ENCODE measurements around the gene TRIM45.
A peak's percentile ranks its signal among the peaks of the same experiment; 100 is the strongest.
"Not testable (repeated sequence)": the region's sequence is repeated elsewhere in the genome, so short reads cannot be mapped to it uniquely, and the experiment has no call there.

The TRIM45 gene

GRCh38 chr1:117121589-117122329, at the start of gene TRIM45:
TSS of gene TRIM45 (minus strand) at chr1:117121749. CDS start at chr1:117121201, 548 bp downstream.
- peak; percentile 91 for DNase-seq (ENCODE audit: low spot score)

GRCh38 chr1:117169871-117170596, 48.5 kb upstream of the TRIM45 start:
- DNase-seq (ENCODE audit: low spot score) = no peak

GRCh38 chr1:117167402-117167801, 45.9 kb upstream of the TRIM45 start:
- DNase-seq (ENCODE audit: low spot score) = no peak

GRCh38 chr1:117166076-117166475, 44.5 kb upstream of the TRIM45 start:
- no peak for DNase-seq (ENCODE audit: low spot score)

DNA sequence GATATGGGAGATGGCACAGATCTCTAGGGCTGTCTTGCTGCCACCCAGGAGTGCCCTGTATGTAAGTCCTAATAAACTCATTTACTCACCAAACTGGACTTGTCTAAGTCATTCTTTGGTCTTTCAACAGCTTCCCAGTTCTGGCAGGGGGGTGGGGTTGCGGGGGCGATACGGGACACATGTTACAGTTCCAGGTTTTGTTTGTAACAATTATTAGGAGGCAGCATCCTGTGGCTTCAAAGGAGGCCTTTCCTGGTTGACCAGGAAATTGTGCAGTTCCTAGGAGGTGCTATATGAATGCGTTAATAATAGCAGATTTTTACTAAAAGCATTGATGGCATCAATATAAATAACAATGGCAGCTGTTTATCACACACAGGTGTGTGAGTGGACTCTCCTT, 42.7 kb upstream of the TRIM45 start:
- no peak for DNase-seq (ENCODE audit: low spot score)

DNA sequence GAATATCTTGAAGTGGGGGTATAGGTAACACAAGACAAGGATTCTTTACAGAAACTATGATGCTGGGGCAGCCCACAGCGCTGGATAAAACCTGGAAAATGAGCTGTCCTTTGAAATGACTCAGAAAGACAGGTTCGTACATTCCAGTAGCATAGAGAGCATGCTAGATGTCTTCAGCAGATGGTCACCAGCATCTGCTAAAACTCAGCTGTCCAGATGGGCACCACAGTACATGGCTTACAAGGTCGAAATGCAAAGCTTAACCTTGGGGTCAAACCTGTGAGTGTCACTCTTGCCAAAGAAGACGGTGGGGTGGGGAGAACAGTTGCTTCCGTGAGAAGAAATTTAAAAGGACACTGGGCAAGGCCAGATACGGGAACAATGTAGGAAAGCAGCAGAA, 41.3 kb upstream of the TRIM45 start:
- no peak for DNase-seq (ENCODE audit: low spot score)

DNA sequence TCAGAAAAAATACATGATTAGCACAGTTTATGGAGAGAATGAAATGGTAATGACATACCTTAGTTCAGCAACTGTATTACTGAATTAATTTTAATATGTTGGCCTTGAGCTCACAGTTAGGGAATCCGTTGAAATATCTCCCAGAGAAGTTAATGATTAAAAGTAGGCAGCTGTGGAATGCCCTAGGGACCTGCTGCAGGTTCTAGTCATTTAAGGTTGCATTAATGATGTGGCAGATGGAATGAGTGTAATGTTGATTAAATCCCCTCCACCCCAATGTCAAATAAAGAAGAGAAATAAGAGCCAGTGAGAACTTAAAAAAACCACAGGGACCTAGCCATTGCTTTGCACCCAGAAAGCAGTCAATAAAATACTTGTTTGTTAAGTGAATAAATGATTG, 40.3 kb upstream of the TRIM45 start:
- DNase-seq (ENCODE audit: low spot score) = no peak

DNA sequence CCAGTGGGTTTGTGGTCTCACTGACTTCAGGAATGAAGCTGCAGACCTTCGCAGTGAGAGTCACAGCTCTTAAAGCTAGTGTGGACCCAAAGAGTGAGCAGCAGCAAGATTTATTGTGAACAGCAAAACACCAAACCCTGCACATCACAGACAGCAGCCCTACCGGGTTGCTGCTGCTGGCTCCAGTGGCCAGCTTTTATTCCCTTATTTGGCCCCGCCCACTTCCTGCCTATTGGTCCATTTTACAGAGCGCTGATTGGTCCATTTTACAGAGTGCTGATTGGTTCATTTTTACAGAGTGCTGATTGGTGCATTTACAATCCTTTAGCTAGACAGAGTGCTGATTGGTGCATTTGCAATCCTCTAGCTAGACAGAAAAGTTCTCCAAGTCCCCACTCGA, 29.8 kb upstream of the TRIM45 start:
- not testable (repeated sequence) for DNase-seq (ENCODE audit: low spot score)

DNA sequence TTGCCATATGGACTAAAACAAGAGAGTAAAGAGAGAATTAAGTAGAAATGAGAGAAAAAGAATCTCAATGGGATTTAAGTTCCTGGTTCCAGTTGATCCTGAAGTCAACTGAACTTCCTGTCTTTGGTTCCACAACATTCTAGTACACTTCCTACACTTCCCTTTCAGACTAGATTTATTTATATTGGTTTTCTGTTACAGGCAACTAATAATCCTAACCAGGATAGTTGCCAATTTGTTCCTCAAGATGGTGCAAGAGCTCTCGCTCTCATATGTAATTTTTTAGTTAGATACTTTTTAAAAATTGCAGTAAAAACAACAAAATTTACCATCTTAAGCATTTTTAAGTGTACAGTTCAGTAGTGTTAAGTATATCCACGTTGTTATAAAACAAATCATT, 28.8 kb upstream of the TRIM45 start:
- no peak for DNase-seq (ENCODE audit: low spot score)

DNA sequence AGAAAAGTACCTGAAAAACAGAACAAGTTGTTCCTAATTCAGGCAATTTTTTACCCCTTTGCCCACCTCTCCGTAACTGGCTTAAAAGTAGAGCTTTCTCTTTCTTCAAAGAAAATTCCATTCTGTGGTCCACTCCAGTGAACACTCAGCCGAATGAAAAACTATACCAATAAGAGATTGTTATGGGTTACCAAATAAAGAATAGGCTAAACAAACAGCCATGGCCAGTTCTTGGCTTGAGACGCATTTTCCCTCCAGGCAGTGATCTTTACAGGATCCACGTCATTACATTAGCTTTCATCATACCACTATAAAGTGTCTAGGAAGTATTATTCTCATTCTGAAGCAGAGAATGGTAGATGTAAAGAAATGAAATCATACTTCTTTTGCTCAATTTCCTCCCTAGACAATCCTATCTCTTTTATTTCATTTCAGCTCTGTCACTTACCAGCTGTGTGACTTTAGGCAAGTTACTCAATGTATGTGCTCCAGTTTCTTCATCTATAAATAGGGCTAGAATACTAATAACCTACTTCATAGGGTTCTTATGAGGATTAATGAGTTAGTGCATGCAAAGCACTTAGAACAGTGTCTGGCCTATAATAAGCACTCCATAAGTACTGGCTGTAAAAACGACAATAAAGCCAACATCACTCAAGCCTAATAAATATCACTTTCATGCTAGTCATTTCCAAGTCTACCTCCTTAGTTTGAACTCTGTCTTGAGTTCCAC, 26.5 kb upstream of the TRIM45 start:
- DNase-seq (ENCODE audit: low spot score) = no peak

GRCh38 chr1:117147341-117147831, 25.8 kb upstream of the TRIM45 start:
- no peak for DNase-seq (ENCODE audit: low spot score)

- no peak for DNase-seq (ENCODE audit: low spot score)
These were observed 25.2 kb upstream of the TRIM45 start for GRCh38 chr1:117146575-117147340.

- DNase-seq (ENCODE audit: low spot score) = no peak
These were observed 24.5 kb upstream of the TRIM45 start for GRCh38 chr1:117146072-117146471.

- no peak for DNase-seq (ENCODE audit: low spot score)
These were observed 22.3 kb upstream of the TRIM45 start for GRCh38 chr1:117143871-117144270.

DNA sequence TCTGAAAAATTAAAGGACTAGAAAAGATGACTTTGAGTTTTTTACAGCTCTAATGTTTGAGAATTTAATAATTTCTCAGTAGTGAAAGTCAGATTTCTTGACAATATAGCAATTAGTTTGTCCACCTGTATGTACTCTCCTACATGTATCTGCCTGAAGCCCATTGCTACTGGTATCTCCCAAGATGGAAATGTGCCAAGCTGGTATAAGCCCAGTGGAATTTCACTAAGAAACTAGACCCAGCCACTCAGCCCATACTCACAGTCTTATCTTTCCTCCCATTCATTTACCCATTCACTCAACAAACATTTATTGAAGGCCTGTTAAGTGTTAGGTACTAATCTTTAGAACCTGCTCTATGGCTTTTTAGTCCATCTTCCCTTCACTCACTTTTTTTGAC, 21.6 kb upstream of the TRIM45 start:
- no peak for DNase-seq (ENCODE audit: low spot score)

- DNase-seq (ENCODE audit: low spot score) = no peak
These were observed 20.7 kb upstream of the TRIM45 start for GRCh38 chr1:117142200-117142599.

DNA sequence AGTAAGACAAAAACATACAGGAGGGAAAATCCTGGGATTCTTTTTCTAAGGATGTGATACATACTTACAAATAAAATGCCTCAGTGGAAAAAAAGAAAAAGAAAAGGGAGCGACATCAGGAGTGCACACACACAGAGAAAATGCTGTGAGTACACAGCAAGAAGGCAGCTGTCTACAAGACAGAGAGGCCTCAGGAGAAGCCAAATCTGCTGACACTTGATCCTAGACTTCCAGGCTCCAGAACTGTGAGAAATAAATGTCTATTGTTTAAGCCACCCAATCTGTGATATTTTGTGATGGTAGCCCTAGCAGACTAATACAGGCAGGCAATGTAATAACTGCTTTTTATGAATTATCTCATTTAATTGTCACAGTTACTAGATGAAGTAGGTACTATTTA, 17.0 kb upstream of the TRIM45 start:
- no peak for DNase-seq (ENCODE audit: low spot score)

DNA sequence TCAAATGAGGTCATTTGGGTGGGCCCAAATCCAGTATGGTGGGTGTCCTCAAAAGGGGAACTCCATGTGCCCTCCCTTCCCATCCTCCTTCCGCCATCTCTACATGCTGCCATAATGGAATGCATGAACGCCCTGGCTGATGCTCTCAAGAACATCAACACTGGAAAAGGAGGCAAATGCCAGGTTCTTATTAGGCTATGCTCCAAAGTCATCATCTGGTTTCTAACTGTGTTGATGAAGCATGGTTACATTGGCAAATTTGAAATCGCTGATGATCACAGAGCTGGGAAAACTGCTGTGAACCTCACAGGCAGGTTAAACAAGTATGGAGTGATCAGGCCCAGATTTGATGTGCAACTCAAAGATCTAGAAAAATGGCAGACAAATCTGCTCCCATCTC, 16.6 kb upstream of the TRIM45 start:
- no peak for DNase-seq (ENCODE audit: low spot score)

DNA sequence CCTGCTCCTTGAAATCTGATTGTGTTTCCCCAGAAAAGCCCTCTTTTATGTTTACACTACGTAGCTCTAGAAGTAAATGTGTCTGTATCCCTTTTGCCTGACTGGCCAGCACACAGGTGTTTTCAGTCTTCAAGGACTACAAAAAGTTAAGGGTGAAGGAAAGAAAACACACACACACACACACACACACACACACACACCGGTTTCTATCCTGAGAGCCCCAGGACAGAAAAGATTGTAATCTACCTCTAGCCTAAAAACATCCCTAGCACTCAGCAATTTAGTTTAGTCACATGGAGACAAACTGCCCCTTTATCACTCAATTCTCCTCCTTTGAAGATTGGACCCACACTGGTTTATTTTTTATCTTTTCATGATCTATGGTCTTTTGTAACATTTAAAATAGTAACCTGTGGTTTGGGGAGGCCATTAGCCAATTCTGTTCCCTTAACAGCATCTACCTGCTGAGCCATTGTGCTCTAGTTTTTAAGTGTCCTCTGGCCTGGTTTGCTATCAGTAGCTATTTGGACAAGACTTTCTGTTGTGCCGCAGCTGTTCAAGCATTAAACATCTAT, 15.8 kb upstream of the TRIM45 start:
- DNase-seq (ENCODE audit: low spot score) = no peak

DNA sequence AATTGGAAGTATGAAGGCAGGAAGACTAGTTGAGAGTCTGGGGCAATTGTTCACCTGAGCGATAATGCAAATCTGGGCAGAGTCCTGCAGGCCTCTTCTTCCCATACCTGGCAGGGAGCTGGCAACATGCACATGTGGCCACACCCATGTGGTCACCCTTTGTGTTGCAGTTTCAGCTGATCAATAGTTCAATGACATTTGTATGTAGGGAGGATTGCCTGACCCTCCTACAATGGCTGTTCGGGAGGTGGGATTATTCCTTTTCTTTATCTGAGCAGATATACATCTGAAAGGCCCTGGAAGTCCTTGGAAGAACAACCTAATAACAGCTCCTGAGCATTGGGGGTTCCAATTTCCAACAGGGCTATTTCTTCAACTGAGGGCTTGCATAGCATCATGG, 15.2 kb upstream of the TRIM45 start:
- DNase-seq (ENCODE audit: low spot score) = no peak

GRCh38 chr1:117135329-117135728, 13.8 kb upstream of the TRIM45 start:
- no peak for DNase-seq (ENCODE audit: low spot score)

GRCh38 chr1:117130526-117130925, 9.0 kb upstream of the TRIM45 start:
- DNase-seq (ENCODE audit: low spot score) = no peak
